Fibroblast of upper back skin (primary cell): Measurements from ENCODE around the gene TEX261.
A peak's percentile ranks its signal among the peaks of the same experiment; 100 is the strongest.

Source experiments
- DNase-seq: peaks from one replicate; pipeline ENCODE4 v3.0.0-alpha.2; 2013

The TEX261 gene

GRCh38 chr2:70954886-70955285, 39.8 kb downstream of the TEX261 start:
- no peak for DNase-seq

DNA sequence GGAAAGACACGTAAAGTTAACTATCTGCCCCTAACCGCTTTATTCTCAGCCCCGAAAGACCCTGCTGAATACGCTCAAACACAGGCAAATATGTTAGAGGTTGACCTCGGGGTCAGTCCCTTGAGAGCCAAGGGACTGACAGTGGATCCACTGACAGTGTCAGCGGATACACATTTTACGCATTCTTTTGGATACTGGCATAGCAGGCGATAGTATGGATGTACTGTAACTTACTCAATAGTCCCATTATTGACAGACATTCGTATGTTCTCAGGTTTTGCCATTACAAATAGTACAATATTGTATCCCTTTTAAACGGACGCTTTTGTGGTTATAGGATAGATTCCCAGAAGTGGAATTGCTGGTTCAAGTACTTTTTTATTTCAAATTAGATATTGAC, 45.6 kb downstream of the TEX261 start:
- no peak for DNase-seq

- peak; percentile 71 for DNase-seq
These were observed 46.2 kb downstream of the TEX261 start for GRCh38 chr2:70948337-70949003.

- DNase-seq: peak; percentile 58
These were observed 47.0 kb downstream of the TEX261 start for GRCh38 chr2:70947556-70948184.

- DNase-seq: peak; percentile 51
These were observed 47.7 kb downstream of the TEX261 start for GRCh38 chr2:70946832-70947442.

GRCh38 chr2:70944111-70944690, 50.5 kb downstream of the TEX261 start:
- DNase-seq: no peak

- DNase-seq: no peak
These were observed 51.3 kb downstream of the TEX261 start for GRCh38 chr2:70943205-70943871.

DNA sequence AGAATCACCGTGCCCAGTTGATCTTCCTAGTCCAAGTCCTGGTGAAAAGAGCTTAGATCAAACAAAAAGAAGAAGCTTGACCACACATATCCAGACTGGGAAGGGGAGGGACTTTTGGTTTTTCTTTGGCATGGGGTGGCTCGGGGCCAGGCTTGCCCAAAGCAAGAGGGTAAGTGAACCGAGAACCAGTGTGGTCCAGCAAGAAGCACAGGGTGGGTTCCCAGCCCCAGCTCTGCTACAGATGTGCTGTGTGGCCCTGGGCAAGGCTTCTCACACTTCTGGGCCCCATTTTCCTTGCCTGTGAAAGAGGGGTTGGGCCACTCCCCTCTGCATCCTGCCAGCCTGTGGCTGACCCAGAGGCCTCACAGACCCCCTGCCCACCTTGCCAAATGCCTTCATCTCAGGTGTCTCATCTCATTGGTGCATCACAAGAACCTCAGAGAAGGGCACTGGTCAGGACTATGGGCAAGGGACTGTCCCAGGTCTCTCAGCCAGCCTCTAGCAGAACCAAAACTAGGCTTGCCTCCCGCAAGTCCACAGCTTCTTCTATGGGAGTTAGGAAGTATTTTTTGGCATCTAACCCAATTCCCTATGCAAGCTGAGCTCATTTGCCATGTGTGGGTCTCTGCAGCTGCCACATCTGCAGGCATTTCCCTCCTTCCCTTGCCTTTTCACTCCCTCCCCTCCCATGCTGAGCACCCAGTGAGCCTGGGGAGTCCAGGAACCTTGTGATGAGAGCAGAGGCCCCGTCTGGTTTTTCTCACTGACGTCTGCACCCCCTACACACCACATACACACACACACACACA, 52.1 kb downstream of the TEX261 start:
- peak; percentile 20 for DNase-seq

DNA sequence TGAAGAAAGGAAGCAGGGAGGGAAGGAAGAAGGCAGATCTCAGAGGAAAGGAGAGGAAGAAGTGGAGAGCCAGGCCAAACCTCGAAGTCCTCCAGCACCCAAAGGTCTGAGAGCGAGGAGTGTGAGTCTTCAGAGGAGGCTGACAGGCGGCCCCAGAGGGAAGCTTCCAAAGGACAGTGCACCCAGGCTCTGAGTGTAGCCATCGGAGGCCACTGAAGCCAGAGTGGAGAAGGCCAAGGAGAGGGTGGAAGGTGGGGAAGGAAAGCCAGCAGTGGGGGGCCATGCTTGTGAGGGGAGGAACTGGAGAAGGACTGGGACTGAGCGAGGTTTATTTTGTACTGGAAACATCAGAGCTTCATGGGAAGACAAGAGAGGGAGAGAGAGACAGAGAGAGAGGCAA, 53.0 kb downstream of the TEX261 start:
- no peak for DNase-seq

DNA sequence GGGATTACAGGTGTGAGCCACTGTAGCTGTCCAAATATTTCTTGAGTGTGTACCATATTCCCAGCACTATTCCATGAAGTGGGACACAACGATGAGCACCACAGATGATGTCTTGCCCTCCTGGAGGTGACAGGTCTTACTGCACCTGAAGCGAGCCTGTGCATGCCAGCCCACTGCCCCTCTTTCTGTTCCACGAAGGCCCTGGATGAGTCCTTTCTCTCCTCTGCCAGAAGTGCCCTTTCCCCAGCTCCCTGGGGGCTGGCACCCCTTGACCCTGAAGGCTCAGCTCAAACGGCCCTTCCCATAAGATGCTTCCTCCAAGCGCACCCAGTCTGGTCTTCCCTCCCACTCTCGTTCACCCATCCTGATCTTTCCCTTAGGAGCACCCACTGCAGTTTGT, 53.5 kb downstream of the TEX261 start:
- DNase-seq: no peak

GRCh38 chr2:70939839-70940580, 54.7 kb downstream of the TEX261 start:
- no peak for DNase-seq

DNA sequence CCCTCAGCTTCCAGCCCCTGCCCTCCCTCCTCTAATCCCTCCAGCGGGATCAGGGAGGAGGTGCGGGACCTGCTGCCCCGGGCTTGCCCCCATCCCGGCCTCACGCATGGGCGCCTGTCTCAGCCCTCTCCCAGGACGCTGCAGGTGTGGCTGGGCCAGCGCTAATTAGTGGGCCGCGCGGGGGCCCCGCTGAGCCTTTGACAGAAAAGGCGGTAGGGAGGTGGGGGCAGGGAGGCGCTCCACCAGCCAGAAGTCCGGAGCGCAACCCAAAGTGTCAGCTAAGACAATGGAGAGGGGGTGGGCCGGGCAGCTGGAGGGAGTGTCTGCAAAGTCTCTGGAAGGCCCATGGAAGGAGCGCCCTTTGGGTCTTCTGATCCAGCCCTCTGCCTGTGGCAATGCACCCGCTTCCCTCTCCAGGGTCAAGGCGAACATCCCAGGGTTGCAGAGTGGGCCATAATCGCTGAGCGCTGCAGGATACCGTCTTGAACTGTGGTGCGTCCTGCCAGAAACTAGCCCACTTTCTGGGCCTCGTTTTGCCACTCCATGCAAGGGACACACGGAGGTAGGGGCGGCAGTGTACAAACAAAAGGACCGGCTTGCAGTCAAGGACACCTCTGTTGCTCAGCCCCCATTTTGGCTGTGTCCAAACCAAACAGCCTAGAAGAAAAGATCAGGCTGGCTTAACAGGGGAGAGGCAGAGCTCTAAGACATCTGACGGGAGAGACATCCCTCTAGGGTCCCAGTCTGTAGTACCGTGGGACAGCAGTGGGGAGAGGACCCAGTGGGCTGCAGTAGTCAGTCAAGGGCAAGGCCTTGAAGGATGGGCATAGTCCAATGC, 55.5 kb downstream of the TEX261 start:
- DNase-seq: no peak

DNA sequence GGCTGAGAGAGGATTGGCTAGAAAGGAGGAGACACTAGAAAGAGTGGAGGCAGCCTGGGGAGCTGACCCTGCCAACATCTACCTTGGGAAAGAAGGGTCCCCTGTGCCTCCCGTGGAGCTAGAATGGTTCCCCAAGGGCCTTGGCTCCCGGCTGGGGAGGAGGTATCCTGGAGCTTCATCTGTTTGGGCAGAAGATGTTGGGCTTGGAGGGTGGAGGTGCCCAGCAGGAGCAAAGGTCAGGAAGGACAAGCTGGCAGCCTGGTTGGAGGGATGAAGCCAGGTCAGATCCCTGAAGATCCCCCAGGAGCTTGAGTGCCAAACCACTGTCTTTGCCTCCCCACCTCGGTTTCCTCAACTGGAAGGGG, 56.1 kb downstream of the TEX261 start:
- DNase-seq: no peak

DNA sequence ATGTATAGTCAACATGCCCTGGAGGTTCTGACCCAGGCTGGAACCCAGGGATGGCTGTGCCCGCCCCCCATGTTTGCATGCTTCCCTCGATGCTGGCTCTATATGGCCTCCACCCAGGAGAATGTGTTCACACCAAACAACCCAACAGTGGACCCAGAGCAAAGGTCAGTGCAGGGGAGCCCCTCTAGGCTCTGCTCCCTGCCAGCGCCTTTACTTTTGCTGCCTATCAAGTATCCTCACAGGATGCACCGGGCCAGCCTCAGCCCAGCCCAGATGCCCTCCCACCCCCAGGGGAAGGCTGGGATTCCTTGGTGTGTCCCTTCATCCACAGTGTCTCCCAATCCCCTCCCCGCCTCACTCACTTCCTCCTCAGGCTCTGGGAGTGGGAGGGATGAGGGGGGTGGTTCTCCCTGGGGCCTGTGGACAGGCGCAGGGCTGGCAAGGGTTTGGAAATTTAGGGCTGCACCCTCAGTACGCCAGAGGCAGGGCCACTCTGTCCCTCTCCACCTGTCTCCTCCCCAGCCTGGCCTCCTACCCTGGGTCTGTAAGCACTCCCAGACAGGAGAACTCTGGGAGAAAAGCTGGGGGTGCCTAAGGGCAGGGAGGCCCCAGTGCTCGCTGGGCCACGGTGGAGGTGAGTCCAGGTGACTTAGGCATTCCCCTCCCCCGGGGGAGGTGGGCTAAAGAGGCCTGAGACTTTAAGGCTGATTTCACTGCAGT, 56.6 kb downstream of the TEX261 start:
- DNase-seq: no peak

DNA sequence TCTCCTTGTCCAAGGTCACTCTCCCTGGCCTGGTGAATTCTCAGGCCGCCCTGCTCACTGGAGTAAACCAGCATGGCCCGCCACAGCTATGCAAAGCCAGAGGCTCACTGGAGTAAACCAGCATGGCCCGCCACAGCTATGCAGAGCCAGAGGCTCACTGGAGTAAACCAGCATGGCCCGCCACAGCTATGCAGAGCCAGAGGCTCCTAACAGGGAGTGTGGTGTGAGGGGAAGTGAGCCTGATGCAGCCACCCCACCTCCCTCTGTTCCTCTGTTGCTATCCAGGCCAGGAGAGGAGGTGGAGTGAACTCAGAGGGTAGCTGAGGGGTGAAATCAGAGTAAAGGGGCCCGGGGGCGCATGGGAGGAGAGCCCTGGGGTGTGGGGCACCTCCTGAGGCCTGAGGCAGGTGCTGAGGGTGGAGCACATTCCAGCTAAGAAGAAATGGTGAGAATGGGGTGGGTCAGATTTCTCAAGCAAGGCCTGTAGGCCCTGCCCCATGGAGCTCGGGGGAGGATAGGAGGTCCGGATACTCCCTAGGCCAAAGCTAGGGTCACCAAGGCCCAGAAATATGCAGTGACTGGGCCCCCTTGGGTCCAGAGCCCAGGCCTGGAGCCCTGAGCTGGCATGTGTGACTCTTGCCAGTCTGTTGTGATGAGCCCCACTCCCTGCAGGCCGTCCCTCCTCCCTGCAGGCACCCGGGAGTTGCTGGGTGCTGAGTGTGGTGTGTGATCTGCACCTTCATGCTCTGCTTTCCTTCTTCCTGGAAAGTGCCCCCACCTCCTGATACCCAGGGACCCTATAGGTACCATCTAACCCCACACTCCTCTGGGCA, 57.5 kb downstream of the TEX261 start:
- DNase-seq: no peak

- no peak for DNase-seq
These were observed 58.3 kb downstream of the TEX261 start for GRCh38 chr2:70936165-70936978.
